ENCODE data around the gene PRKCZ.
"Not testable (repeated sequence)": the region's sequence is repeated elsewhere in the genome, so short reads cannot be mapped to it uniquely, and the experiment has no call there.

Gene PRKCZ

DNA sequence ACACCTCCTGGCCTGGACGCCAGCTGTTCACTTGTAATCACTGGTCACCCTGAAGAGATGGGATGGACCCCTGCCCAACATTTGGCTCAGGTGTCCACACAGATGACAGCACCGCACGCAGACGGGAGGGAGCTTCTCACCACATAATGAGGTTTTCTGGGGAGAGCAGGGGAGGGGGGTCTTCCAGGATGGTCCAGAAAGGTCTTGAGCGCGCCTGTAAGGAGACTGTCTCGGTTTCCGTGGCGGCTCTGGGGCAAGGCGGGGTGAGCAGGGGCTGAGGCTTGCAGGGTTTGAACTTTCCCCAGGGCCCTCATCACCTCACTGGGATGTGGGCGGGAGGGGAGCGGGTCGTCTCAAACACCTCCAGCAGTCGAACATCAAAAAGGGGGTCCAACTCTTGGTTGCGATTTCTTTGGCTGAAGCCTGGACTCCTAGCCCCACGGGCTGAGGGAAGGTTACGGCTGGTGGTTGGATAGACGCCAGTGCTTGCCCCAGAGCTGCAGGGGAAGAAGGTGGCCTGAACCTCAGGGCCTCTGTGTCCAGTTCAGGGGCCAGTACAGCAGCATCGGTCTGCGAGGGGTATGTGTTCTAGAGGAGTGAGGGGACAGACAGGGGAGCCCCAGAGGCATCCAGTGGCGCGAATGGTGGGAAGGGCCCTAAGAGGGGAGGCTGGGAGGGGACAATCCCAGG is 53.8 kb downstream of the PRKCZ start:
- no peak for FAIRE-seq

DNA sequence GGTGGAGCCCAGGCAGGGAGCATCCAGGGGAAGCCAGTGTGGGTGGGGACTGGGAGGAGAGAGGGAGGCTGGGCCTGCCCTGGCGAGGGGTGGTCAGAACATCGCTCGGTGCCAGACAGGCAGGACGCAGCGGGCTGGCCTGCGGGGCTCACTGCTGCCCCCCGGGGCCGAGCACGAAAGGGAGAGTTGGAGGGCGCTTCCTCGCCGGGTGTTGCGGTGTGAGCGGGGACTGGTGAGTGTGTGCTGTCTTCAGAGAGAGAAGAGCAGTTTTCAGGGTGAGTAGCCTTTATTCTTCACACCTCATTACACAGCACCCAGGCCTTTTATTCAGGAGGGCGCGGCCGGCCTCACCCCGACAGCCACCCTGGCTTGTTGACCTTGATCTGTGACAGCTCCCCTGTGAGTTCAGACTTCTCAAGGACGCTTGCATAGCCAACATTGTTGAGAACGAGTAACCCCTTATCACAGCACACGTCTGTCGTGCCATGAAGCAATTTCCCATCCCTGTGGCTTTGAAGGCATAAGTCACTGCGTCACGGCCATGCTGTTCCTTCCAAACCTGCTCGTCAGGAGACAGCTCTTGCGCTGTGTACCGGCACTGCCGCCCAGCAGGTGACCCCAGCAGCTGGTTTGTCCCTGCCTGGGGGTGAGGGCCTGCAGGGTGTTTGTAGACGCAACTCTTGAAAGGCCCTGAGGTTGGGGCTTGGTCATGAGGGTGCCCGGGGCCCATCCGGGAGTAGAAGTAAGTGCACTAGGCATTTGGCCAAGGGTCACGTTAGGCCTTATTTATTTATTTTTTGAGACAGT is 54.6 kb downstream of the PRKCZ start:
- FAIRE-seq: no peak

DNA sequence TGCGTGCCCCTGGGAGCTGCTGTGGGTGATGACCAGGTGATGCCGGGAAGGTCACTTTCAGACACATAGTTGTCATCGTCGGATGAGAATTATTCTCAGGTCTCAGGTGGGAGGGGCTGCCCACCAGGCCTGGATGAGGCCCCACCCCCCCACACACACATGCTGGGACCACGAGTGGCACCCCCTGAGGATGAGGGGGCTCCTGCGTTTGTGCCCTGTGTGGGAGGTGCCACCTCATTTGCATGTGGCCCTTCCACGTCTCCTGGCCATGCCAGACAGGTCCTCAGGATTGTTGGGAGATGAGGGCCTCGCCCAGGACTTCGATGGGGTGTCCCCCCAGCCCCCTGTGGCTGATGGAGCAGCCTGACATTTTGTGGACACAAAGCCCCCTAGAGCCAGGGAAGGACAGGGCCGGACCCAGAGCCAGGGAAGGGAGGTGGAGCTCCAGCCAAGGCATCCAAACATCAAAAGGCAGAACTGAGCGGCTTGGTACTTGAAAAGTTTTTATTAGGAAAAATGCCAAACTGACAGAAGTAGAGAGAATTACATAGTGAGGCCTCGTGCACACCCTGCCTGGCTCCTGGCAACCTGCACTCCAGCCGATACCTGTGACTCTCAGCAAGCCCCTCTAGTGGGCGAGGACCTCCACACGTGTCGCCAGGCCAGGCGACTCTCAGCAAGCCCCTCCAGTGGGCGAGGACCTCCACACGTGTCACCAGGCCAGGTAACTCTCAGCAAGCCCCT is 55.7 kb downstream of the PRKCZ start:
- no peak for FAIRE-seq

DNA sequence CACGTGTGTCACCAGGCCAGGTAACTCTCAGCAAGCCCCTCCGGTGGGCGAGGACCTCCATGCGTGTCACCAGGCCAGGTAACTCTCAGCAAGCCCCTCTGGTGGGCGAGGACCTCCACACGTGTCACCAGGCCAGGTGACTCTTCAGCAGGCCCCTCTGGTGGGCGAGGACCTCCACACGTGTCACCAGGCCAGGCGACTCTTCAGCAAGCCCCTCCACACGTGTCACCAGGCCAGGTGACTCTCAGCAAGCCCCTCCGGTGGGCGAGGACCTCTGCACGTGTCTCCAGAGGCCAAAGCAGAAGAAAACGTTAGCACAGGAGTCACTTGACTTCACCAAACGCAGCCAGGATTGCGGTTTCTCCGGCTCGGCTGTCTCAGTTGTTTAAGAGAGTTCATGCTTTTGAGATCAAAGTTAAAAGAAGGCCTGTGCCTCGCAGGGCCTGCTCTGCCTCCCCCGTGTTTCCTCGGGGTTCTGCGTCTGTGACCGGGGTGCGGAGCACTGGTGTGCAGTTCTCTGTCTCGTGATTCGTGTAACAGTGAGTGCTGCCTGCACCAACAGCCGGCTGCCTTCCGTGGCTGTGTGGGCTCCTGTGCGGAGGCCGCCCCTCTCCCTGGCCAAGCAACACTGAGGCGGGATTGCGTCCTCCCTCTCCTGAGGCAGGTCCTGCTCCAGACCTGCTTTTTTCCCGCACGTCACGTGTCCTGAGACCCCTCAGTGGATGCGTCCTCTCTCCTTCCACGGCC is 56.6 kb downstream of the PRKCZ start:
- FAIRE-seq: no peak

DNA sequence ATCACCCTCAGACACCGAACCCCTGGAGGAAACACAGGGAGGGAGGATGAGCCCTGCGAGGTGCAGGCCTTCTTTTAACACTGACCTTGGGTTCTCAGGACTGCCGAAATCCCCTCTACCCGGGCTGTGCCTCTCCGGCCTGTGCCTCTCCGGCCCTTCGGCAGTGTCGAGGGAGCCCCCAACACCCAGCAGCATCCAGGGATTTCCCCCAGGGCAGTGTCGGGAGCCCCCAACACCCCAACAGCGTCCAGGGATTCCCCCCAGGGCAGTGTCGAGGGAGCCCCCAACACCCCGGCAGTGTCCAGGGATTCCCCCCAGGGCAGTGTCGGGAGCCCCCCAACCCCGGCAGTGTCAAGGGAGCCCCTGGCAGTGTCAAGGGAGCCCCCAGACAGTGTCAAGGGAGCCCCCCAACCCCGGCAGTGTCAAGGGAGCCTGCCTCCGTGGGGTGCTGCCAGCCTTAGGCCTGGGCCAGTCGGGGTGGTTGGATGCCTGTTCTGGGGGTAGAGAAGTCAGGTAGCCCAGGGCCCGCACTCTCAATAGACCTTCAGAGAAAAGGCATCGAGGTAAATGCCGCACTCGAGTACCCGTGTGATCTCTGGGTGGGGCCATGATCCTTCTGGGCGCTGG is 57.5 kb downstream of the PRKCZ start:
- FAIRE-seq: no peak

DNA sequence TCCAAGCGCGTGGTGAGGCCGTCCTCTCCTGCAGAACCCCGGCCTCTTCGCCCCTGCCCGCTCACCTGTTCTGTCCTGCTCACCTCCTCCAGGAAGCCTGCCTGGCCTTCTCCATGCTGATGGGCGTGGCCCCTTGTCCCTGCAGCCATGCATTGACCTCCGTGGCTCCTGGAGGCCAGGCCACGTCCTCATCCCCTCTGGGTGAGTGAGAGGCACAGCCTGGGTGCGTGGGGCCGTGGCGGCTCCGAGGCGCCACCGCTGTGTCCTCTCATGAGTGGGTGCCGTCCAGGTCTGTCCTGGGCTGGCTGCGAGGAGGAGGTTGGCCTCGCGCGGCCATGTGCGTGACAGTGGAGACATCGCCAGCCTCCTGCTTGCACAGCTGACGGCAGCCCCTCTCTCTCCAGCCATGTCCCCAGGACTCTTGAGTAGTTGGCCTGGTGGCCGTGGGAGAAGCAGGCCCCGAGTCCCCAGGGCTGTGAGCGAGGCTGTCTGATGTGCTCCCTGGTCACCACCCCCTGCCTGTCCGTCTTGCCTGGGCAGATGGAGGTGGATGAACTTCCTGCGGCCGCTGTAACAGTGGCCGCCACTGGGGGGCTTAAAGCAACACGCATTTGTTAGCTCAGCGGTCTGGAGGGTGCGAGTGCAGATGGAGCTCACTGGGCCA is 58.1 kb downstream of the PRKCZ start:
- FAIRE-seq: no peak

DNA sequence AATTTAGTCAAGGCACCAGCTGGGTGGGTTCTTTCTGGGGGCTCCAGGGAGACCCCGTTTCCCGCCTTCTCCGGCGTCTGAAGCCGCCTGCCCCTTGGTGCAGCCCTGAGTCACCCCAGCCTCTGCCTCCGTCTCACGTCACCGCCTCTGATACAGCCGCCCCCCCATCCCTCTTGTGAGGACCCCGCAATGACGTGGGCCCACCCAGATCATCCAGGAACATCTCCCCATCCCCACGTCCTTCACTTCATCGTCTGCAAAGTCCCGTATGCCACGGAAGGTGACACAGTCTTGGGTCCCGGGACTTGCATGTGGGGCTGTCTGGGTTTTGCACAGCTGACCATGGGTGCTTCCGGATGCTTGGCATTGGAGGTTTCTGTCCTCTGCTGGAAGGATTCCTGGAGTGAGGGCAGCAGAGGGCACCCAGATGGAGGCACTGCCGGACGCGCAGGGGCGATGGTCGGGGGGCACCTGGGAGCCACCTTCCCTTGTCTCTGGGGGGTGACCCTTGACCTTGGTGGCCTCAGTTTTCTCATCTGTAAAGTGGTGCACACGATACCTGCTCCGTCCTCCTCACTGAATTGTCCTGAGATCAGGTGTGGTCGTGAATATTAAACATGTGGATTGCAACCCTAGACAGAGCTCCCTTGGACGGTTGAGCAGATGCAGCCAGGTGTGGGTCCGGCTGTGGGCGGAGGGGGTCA is 58.8 kb downstream of the PRKCZ start:
- no peak for FAIRE-seq

DNA sequence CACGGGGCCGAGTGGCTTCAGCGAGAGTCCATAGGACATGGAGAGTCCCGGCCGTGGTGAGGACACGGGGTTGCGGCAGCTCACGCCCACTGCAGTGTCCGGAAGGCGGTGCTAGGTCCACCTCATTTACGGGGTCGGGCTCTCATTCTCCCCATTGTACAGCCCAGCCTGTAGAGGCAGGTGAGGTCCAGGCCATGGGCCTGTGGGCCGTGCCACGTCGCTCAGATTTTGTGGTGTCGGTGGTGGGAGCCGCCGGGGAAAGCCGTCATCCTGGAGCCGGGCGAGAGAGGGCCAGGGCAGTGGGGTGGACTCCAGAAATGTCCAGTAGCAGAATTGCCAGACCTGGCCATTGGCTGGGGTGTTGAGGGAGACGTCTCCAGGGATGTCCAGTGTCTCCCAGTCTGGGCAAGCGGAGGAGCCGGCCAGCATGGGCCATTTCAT is 59.4 kb downstream of the PRKCZ start:
- no peak for FAIRE-seq

DNA sequence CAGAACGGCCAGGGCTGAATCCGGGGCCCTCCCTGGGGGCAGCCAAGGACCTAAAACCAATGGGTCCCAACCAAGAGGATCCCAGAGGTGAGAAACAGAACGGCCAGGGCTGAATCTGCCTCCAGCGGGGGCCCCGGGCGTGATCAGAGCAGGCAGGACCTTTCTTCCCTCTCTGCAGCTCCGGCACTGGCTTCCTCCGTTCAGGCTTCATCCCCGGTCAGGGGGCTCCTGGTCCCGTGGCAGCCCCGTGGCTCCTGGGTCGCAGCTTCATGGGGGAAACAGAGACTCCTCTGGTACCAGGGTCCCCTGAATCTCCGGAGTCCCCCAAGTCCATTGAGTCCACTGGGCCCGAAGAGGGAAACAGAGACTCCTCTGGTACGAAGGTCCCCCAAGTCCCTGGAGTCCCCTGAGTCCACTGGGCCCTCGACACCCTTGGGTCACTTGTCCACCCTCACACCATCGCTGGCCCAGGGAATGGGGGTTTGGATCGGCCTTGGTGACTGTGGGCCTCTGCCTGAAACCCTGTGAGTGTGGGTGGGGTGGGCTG is 60.1 kb downstream of the PRKCZ start:
- FAIRE-seq: no peak

DNA sequence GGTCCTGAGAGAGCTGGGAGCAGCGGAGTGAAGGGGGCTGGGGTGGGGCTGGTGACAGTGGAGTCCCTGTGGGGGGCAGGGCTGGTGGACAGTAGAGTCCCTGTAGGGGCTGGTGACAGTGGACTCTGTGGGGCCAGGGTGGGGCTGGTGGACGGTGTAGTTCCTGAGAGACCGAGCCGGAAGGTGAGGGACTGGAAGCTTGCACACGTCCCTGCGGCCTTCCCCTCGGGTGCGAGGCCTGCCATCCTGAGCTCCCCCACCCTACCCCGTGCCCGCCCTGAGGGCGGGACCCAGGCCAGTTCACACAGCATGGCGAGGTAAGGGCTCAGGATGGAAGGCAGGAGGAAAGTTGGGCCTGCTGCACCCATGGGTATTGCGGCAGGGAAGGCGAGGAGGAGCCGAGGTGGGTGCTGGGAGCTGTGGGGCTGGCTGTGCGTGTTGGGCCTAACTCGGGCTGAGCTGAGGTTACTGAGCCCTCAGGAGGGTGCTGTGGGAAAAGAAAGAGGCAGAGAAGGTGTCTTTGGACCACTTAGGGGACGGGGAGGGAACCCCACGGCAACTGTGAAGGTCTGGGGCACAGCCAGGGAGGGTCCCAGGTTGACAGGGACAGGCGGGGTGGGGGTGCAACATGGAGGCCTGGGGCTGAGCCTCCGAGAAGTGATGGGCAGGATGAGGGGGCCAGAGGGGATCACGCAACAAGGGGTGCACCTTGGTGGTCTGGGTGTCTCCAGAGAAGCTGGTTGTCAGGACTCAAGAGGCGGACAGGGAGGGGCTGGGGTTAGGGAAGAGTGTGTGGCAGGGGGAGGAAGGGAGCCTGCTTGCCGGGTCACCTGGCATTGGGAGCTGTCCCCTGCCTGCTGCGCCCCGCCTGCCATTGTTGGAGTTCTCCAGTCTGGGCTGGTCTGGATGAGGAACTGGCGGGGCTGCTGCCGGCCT is 60.8 kb downstream of the PRKCZ start:
- FAIRE-seq: no peak

DNA sequence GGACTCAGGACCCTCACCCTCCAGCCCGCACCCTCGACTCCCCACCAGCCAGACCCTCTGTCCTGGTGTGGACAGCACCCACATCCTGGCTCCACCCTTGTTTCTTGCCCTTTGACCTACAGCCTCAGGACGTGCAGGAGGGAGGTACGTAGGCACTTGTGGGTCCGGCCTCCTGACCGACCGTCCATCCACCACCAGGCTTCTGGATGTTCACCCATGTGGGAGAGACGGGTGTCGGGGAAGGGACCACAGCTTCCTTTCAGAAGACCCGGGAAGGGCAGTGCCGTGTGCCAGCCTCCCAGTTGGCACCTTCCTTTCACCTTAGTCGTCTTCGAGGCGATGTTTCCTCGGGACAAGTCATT is 61.4 kb downstream of the PRKCZ start:
- FAIRE-seq: no peak

DNA sequence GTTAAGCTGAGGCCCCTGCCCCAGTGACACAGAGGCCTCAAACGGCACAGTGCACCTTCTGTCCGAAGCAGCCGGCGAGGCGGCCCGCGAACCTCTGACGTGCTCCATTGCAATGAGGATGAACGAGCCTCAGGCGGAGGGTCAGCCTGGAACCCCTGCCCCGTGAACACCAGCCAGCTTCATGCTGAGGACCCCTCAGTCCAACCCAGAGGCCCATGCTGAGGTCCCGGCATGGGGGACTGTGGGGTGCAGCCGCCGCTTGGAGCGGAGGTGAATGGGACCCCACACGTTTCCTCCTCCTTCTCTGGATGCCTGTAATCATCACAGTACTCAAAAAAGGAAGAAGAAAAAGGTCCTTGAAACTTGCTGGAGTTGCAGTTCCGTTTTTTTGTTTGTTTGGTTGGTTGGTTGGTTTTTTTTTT is 62.1 kb downstream of the PRKCZ start:
- no peak for FAIRE-seq

DNA sequence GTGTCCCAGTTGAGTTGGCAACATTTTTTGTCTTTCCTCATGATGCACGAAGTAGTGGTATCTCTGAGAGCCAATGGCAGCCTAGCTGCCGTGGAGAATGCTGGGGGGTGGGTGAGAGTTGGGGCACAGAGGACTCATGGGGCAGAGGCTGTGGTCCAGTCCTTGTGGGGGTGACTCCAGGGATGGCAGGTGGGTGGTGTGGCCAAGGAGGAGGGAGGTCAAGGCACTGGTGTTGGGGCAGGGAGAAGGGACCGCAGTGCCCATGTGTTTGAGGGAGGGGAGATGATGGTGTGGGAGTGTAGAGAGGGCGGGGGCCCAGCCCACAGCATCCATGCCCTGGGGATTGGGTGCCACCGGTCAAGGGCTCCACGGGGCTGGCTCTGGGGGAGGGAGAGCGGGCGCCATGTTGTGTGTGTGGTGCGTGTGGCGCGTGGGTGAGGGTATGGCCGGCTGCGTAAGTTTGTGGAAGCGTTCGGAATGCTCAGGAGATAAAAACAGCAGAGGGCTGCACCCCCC is 63.5 kb downstream of the PRKCZ start:
- no peak for FAIRE-seq

DNA sequence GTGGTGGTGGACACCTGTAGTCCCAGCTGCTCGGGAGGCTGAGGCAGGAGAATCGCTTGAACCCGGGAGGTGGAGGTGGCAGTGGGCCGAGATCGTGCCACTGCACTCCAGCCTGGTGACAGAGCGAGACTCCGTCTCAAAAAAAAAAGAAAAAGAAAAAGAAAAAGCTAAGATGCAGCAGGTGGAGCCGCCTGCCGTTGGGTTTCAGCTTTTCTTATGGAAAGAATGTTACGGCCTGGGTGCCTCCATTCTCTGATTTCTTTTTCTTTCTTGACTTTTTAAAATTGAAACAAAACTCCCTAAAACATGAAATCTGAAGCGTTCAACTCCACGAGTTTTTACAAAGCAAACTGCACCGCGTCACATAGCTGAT is 64.4 kb downstream of the PRKCZ start:
- not testable (repeated sequence) for FAIRE-seq

DNA sequence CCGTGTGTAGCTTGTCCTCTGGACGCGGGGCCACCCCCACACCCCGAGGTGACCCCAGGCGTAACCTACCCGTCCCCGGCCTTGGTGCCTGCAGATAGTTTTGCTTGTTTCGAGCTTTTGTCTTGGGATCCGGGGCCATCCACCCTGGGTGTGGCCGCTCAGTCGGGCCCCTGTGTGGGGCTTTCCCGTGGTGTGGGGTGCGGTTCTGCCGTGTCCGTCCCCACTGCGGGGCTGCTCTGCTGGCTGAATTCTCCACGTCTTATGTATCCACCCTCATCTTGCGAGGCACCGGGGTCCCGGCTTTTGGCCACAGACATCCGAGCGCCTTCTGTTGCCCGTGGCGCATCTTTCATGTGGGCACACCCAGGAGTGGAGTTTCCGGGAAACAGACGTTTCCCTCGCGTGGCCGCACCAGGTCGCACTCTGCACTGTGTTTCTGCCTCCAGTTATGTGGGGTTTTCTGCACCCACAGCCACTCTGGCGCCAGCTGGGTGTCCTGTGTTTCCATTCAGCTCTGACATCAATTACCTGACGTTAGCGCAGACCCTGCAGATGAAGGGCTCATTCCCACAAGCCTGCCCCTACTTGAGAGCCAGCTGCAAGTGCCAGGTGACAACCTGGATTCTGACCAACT is 64.9 kb downstream of the PRKCZ start:
- FAIRE-seq: no peak

DNA sequence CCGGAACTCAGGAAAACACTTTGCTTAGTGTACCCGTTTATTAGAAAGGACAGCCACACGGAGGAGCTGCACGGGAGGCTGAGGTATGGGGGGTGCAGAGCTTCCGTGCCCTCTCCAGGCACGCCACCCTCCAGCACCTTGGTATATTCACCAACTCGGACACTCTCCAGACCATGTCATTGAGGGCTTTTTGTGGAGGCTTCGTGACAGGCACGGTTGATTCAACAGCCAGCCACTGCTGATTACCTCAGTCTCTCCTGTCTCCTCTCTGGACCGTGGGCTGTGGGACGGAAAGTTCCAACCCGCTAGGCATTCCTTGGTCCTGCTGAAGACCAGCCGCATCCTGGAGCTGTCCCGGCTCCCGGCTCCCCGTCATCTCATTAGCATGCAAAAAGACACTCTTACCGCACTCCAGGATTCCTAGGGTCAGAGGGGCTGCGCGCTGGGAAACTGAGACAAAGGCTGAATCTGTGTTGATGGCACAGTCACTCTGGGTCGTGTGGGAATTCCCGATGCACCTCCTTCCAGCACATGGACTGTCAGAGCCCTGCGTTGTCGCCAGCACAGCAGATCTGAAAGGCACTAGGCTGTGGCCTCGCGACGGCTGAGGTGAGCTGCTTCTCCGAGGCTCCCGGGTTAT is 65.6 kb downstream of the PRKCZ start:
- FAIRE-seq: no peak

DNA sequence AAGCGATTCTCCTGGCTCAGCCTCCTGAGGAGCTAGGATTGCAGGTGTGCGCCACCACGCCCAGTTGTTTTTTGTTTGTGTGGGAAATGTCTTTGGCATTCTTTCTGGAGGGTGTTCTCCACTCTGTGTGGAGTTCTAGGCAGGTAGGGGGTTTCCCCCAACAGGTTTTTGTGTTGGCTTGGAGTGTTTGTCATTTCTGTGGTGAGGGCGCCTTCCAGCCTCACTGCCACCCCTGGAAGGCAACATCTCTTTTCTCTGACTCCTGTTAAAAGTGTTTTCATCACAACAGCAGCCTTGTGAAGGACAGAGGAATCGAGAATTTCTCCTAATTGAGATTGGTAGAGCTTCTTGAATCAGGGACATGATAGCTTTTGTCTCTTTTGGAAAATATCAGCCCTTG is 69.7 kb downstream of the PRKCZ start:
- no peak for FAIRE-seq

DNA sequence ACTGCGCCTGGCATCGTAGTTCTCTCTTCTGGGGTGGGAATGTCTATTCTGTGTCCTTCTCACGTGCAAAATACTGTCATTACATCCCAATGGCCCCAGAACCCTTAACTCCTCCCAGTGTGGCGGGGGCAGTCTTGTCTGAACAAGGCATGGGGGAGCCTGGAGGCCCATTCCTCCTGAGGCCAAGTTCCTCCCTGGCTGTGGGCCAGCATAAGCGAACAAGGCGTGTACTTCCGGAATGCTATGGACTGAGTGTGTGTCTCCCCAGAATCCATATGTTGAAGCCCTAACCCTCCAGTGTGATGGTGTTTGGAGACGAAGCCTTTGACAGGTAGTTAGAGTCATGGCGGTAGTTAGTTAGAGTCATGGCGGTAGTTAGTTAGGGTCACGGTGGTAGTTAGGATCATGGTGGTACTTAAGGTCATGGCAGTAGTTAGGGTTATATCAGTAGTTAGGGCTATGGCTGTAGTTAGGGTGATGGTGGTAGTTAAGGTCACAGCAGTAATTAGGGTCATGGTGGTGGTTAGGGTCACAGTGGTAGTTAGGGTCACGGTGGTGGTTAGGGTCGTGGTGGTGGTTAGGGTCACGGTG is 71.0 kb downstream of the PRKCZ start:
- no peak for FAIRE-seq

Measured in endometrium (tissue), 2 donors.